ACHN (cell line): ENCODE measurements around the gene TAB2.

Experiments
- DNase-seq: peaks from one replicate; pipeline ENCODE4 v3.0.0-alpha.2; 2015
- in situ Hi-C: cut with HindIII; loops from 2 replicates; pipeline ENCODE4 v1.10.0; 2017; ENCODE audit warnings: low sequenced_read_pairs, low pct_ligation_motif_present, low pct_unique_long_range_greater_than_20kb

TAB2 gene

GRCh38 chr6:149357726-149358538 lies 40.4 kb downstream of the TAB2 start:
- in situ Hi-C loops, result no loop called here
- no peak for DNase-seq

GRCh38 chr6:149359440-149359839 lies 41.9 kb downstream of the TAB2 start:
- DNase-seq, result no peak
- in situ Hi-C loops, result no loop called here

GRCh38 chr6:149360536-149360935 lies 43.0 kb downstream of the TAB2 start:
- DNase-seq, result no peak
- in situ Hi-C loops, result no loop called here

GRCh38 chr6:149362289-149362688 lies 44.8 kb downstream of the TAB2 start:
- in situ Hi-C loops, result no loop called here
- DNase-seq, result no peak

GRCh38 chr6:149363154-149363553 lies 45.6 kb downstream of the TAB2 start:
- no peak for DNase-seq
- in situ Hi-C loops, result no loop called here

GRCh38 chr6:149364557-149364956 lies 47.0 kb downstream of the TAB2 start:
- in situ Hi-C loops, result no loop called here
- no peak for DNase-seq

GRCh38 chr6:149365197-149365596 lies 47.7 kb downstream of the TAB2 start:
- in situ Hi-C loops, result no loop called here
- no peak for DNase-seq

GRCh38 chr6:149366267-149366921 lies 48.9 kb downstream of the TAB2 start:
- DNase-seq, result no peak
- in situ Hi-C loops, result no loop called here

GRCh38 chr6:149368065-149368464 lies 50.6 kb downstream of the TAB2 start:
- in situ Hi-C loops, result no loop called here
- DNase-seq, result no peak

- no peak for DNase-seq
These were observed 53.6 kb downstream of the TAB2 start for GRCh38 chr6:149371154-149371553.

GRCh38 chr6:149372062-149372461 lies 54.5 kb downstream of the TAB2 start:
- in situ Hi-C loops, result no loop called here
- no peak for DNase-seq

More at GRCh38 chr6:149371154-149371553, 53.6 kb downstream of the TAB2 start:
- in situ Hi-C loops, result no loop called here

GRCh38 chr6:149373511-149373910 lies 56.0 kb downstream of the TAB2 start:
- in situ Hi-C loops, result no loop called here
- no peak for DNase-seq

GRCh38 chr6:149379977-149380376 lies 62.5 kb downstream of the TAB2 start:
- in situ Hi-C loops, result no loop called here
- no peak for DNase-seq

- DNase-seq, result no peak
- in situ Hi-C loops, result no loop called here
These were observed 63.0 kb downstream of the TAB2 start for GRCh38 chr6:149380523-149380922.

- in situ Hi-C loops, result no loop called here
- no peak for DNase-seq
These were observed 65.9 kb downstream of the TAB2 start for GRCh38 chr6:149383371-149383770.

- in situ Hi-C loops, result no loop called here
- DNase-seq, result no peak
These were observed 67.0 kb downstream of the TAB2 start for GRCh38 chr6:149384464-149384863.

- DNase-seq, result no peak
- in situ Hi-C loops, result no loop called here
These were observed 68.6 kb downstream of the TAB2 start for GRCh38 chr6:149385998-149386646.

GRCh38 chr6:149387779-149388512 lies 70.4 kb downstream of the TAB2 start:
- DNase-seq, result no peak
- in situ Hi-C loops, result no loop called here
